ENCODE data around the gene DACH1. TPM values are rescaled to one million over a fixed set of nuclear protein-coding genes. Genes with fewer than 3 reads are reported as not detected.

The DACH1 gene
- total and polyA plus RNA-seq, 2 donors (not counting 3 experiments of a cell fraction or from before 2014, with no cell fraction given): 8.6 to 28.3 TPM

GRCh38 chr13:71685072-71685471, 181.9 kb downstream of the DACH1 start:
- CTCF ChIA-PET: no interaction called here
- FAIRE-seq: no peak

More at GRCh38 chr13:71685072-71685471, 181.9 kb downstream of the DACH1 start:
- Histone ChIP-seq H2AFZ (ENCODE audit: low read depth, low read length) (no peak overlapping the region), H3K79me2 (ENCODE audit: control insufficient read depth, insufficient read depth, low read length) (no peaks in the 10 kb centered on the region), H3K9ac (replicated peaks; ENCODE audit: extremely low read depth, insufficient read depth, low read length) (no peak overlapping the region), H3K36me3 (ENCODE audit: control insufficient read depth in 2 of 2, extremely low read depth in 1 of 2, insufficient read depth in 2 of 2, low read length in 2 of 2) (no peaks in the 10 kb centered on the region), H3K4me2 (ENCODE audit: insufficient read depth, low read length) (no peak overlapping the region), H3K4me1 (ENCODE audit: control insufficient read depth, extremely low read depth, insufficient read depth, low read length) (no peaks in the 10 kb centered on the region), H3K9me1 (replicated peaks; ENCODE audit: control insufficient read depth, extremely low read depth, insufficient read depth, low read length) (no peaks in the 10 kb centered on the region), H3K27me3 (ENCODE audit: control insufficient read depth in 2 of 2, insufficient read depth in 2 of 2, low read length in 2 of 2) (no peaks in the 10 kb centered on the region), H3K4me3 (replicated peaks in 1 of 3; ENCODE audit: insufficient read depth in 1 of 3, low read depth in 1 of 3, low read length in 3 of 3) (no peak overlapping the region), H3K9me3 (replicated peaks; ENCODE audit: control insufficient read depth, insufficient read depth, low read length) (no peaks in the 10 kb centered on the region), H3K27ac (ENCODE audit: insufficient read depth, low read depth, low read length) (no peak overlapping the region), H4K20me1 (replicated peaks; ENCODE audit: control insufficient read depth, extremely low read depth, insufficient read depth, low read length) (no peaks in the 10 kb centered on the region)
- DNase-seq (ENCODE audit: low read depth, low spot score): no peak
- dilution Hi-C loops (cut with MboI; ENCODE audit: extremely low pct_ligation_motif_present, low sequenced_read_pairs): no loop called here
- no TSS peak for BruUV-seq (replicated peaks)
- intact Hi-C loops (cut with micrococcal nuclease): no loop called here
- POLR2A ChIA-PET: no interaction called here
- no peak for TF ChIP-seq EZH2 (IDR thresholded peaks at IDR 0.05; ENCODE audit: borderline replicate concordance, low read depth, low read length, severe bottlenecking)
- TF ChIP-seq FOS (IDR thresholded peaks at IDR 0.05; ENCODE audit: borderline replicate concordance, insufficient read depth, low read length): no peak
- no peak for TF ChIP-seq POLR2AphosphoS5 (IDR thresholded peaks at IDR 0.05; ENCODE audit: insufficient read depth, low read depth, low read length)
- TF ChIP-seq MAX (IDR thresholded peaks at IDR 0.05; ENCODE audit: insufficient read depth, insufficient read length): no peak
- no peak for TF ChIP-seq MYC (IDR thresholded peaks at IDR 0.05; ENCODE audit: low read depth, low read length)
- no peak for TF ChIP-seq CTCF (IDR thresholded peaks at IDR 0.05; ENCODE audit: extremely low read depth in 1 of 2, insufficient read depth in 1 of 2, low read depth in 1 of 2, low read length in 2 of 2)
- no peak for TF ChIP-seq POLR2A (IDR thresholded peaks at IDR 0.05; ENCODE audit: low read depth, low read length)
- TF ChIP-seq JUN (IDR thresholded peaks at IDR 0.05; ENCODE audit: borderline replicate concordance, insufficient read depth, insufficient read length, low read depth): no peak
- TF ChIP-seq GATA2 (IDR thresholded peaks at IDR 0.05; ENCODE audit: insufficient read depth, insufficient read length, low read depth, low read length): no peak

Data from endothelial cell of umbilical vein (primary cell).